DOHH2 (cell line): ENCODE data around the gene DOCK1.

Experiments
- H3F3A ChIP-seq: fragments of 200-600 bp; sonication (generic), shearing (Covaris generic); 2 replicates; pipeline ENCODE4 v1.6.0; 2016; ENCODE audit warnings: antibody characterized with exemption, mild to moderate bottlenecking; ENCODE audit not compliant: control insufficient read depth, insufficient read depth
- H3K27ac ChIP-seq: fragments of 200-600 bp; sonication (generic); 2 replicates; pipeline ENCODE4 v1.5.1; 2014; ENCODE audit warnings: low read depth, mild to moderate bottlenecking, low read length, moderate library complexity
- H3K27me3 ChIP-seq: fragments of 200-600 bp; sonication (generic); 2 replicates; pipeline ENCODE4 v1.6.1; 2014; ENCODE audit warnings: mild to moderate bottlenecking, low read length, mixed read lengths; ENCODE audit not compliant: control insufficient read depth
- H3K36me3 ChIP-seq: fragments of 200-600 bp; sonication (generic); 2 replicates; pipeline ENCODE4 v1.6.1; 2014; ENCODE audit warnings: mild to moderate bottlenecking, low read length, moderate library complexity, mixed read lengths; ENCODE audit not compliant: control insufficient read depth
- H3K4me1 ChIP-seq: fragments of 200-600 bp; sonication (generic); 2 replicates; pipeline ENCODE4 v1.6.1; 2014; ENCODE audit warnings: mild to moderate bottlenecking, low read length, mixed read lengths; ENCODE audit not compliant: control insufficient read depth
- H3K4me2 ChIP-seq: fragments of 200-600 bp; sonication (generic); 2 replicates; pipeline ENCODE4 v1.6.0; 2014; ENCODE audit warnings: mild to moderate bottlenecking, low read length, moderate library complexity
- H3K4me3 ChIP-seq: fragments of 200-600 bp; sonication (generic); 2 replicates; pipeline ENCODE4 v1.5.1; 2014; ENCODE audit warnings: mild to moderate bottlenecking, low read length, mixed read lengths
- H3K79me2 ChIP-seq: fragments of 200-600 bp; sonication (generic); 2 replicates; pipeline ENCODE4 v1.6.1; 2014; ENCODE audit warnings: mild to moderate bottlenecking, low read length, mixed read lengths; ENCODE audit not compliant: control insufficient read depth
- H3K9me2 ChIP-seq: fragments of 200-600 bp; sonication (generic); replicated peaks from 2 replicates; pipeline ENCODE4 v1.6.1; 2014; ENCODE audit warnings: mild to moderate bottlenecking, low read length, mixed read lengths; ENCODE audit not compliant: control insufficient read depth
- H3K9me3 ChIP-seq: fragments of 200-600 bp; sonication (generic); 2 replicates; pipeline ENCODE4 v1.6.1; 2014; ENCODE audit warnings: antibody characterized with exemption, low read length, mixed read lengths; ENCODE audit not compliant: control insufficient read depth, insufficient read depth
- H4K20me1 ChIP-seq: fragments of 200-600 bp; sonication (generic); 2 replicates; pipeline ENCODE4 v1.6.0; 2014; ENCODE audit warnings: low read depth, mild to moderate bottlenecking, antibody characterized with exemption, low read length, moderate library complexity; ENCODE audit not compliant: control insufficient read depth, insufficient read depth
- EZH2phosphoT487 ChIP-seq: fragments of 200-600 bp; sonication (generic); IDR thresholded peaks from 2 replicates; pipeline ENCODE4 v1.6.1; 2017; ENCODE audit warnings: borderline replicate concordance, mild to moderate bottlenecking, antibody characterized with exemption, low read length, moderate library complexity, mixed read lengths
- TF ChIP-seq, protein P1 (sequence below): fragments of 200-600 bp; sonication (generic); IDR thresholded peaks from one replicate; pipeline ENCODE4 v1.5.1; 2014; ENCODE audit warnings: antibody characterized with exemption, mild to moderate bottlenecking, low read depth, low read length; ENCODE audit not compliant: poor library complexity, severe bottlenecking

Gene DOCK1

DNA sequence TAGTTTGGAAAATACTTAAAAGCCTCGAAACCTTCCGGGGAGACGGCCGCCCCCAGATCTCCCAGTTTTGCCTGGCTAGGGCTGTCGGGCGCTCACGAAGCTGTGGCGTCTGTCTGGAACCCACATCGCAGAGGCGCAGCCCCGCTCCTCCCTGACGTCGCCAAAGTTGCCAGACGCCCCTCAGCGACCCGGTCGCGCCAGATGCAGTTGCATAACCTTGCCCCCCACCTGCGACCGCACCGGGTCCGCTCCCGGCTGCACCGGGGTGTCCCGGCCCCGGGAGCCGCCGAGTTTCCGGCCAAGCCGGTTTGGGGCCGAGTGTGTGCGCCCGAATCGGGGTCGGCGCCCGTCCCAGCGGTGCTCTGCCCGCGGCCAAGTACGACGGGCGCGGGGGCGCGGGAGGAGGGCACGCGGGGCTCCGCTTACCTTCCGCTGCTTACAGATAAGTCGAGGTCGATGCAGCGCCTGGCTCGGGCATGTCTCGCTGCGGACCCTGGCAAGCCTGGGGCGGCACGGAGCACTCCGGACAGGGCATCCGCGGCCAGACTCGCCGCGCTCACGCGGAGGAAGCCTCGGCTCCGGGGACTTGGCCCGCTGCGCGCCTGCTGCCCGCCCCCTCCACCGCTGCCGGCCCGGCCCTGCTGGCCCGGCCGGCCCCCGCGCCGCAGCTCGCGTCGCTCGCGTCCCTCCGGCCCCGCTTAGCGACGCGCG, 290.5 kb downstream of the DOCK1 start:
- Histone ChIP-seq H3K4me2 (no peak overlapping the region), H3K9me2 (no peaks in the 10 kb centered on the region), H3K27me3 (no peaks in the 10 kb centered on the region), H3K27ac (no peak overlapping the region), H3F3A (no peaks in the 10 kb centered on the region), H3K36me3 (no peaks in the 10 kb centered on the region), H3K4me1 (no peaks in the 10 kb centered on the region), H3K4me3 (no peak overlapping the region), H4K20me1 (no peaks in the 10 kb centered on the region), H3K79me2 (no peaks in the 10 kb centered on the region), H3K9me3 (no peaks in the 10 kb centered on the region)
- TF ChIP-seq, protein P1, sequence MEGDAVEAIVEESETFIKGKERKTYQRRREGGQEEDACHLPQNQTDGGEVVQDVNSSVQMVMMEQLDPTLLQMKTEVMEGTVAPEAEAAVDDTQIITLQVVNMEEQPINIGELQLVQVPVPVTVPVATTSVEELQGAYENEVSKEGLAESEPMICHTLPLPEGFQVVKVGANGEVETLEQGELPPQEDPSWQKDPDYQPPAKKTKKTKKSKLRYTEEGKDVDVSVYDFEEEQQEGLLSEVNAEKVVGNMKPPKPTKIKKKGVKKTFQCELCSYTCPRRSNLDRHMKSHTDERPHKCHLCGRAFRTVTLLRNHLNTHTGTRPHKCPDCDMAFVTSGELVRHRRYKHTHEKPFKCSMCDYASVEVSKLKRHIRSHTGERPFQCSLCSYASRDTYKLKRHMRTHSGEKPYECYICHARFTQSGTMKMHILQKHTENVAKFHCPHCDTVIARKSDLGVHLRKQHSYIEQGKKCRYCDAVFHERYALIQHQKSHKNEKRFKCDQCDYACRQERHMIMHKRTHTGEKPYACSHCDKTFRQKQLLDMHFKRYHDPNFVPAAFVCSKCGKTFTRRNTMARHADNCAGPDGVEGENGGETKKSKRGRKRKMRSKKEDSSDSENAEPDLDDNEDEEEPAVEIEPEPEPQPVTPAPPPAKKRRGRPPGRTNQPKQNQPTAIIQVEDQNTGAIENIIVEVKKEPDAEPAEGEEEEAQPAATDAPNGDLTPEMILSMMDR = no peak
- no peak for TF ChIP-seq EZH2phosphoT487

DNA sequence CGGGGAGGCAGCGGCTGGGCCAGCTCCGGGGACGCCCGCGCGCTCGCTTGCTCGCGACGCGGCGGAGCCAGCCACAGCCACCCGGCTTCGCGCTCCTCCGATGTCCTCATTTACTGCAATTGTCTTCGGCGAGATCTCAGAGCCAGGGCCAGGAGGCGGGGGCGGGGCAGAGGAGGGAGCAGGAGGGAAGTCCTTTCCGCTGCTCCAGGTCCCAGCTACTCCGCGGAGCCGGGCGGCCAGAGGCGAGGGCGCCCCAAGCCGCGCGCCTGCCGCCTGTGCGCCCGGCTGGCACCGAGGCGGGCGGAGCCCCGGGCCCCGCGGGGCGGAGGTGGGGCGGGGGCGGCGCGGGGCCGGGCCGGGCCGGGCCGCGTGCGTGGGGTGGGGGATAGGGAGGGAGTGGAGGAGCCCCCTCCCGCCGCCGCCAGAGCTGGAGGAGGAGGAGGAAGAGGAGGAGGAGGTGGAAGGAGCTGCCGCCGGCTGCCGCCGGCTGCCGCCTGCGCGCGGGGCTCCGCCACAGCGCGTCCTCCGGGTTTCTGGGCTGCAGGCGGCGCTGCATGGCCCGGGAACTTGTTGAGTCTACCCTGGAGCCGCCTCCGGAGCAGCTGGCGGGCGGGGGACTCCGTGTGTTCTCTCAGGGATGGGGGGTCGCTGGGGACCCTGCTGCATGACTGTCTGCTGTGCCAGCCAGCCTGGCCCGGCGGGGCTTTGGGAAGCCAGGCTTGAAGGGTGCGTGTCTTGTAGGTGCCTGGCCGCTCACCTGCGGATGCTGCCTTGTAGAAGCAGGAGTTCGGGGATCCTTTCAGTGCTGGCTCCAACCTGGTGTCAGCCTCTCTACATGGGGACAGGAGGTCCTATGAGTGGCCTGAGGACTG, 291.3 kb downstream of the DOCK1 start, which contains the start of gene INSYN2A:
Gene INSYN2A (minus strand): TSS at position 310 of the 872 bp plus-strand sequence. CDS start 20,196 bp downstream, outside the sequence.
- TF ChIP-seq, protein P1 = no peak
- no peak for TF ChIP-seq EZH2phosphoT487
- no peaks in the 10 kb centered on the region for H3K27me3 ChIP-seq
- no peaks in the 10 kb centered on the region for H3F3A ChIP-seq
- H3K4me2 ChIP-seq = no peak within 1 kb of the TSS
- no peak within 1 kb of the TSS for H3K4me3 ChIP-seq
- H3K27ac ChIP-seq = no peak within 1 kb of the TSS
- H3K79me2 ChIP-seq = no peaks in the 10 kb centered on the region
- no peaks in the 10 kb centered on the region for H3K9me3 ChIP-seq
- no peaks in the 10 kb centered on the region for H3K4me1 ChIP-seq
- no peaks in the 10 kb centered on the region for H4K20me1 ChIP-seq
- no peaks in the 10 kb centered on the region for H3K9me2 ChIP-seq
- H3K36me3 ChIP-seq = no peaks in the 10 kb centered on the region

DNA sequence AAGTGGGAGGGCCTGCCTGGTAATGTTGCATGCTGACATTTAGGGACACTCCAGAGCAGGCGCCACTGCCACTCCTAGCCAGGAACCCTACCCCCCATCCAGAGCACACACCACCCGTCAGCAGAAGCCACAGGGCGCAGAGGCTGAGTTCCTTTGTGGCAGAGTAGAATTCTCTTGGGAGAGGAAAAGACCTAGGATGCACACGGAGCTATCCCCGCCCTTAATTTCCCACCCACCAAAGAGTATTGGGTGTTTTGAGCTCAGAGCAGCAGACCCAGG, 291.9 kb downstream of the DOCK1 start:
- H3K36me3 ChIP-seq = no peaks in the 10 kb centered on the region
- H3K79me2 ChIP-seq = no peaks in the 10 kb centered on the region
- H4K20me1 ChIP-seq = no peaks in the 10 kb centered on the region
- TF ChIP-seq EZH2phosphoT487 = no peak
- H3K4me1 ChIP-seq = no peaks in the 10 kb centered on the region
- no peaks in the 10 kb centered on the region for H3K27me3 ChIP-seq
- H3K9me2 ChIP-seq = no peaks in the 10 kb centered on the region
- H3K4me3 ChIP-seq = no peak overlapping the region
- H3K27ac ChIP-seq = no peak overlapping the region
- H3F3A ChIP-seq = no peaks in the 10 kb centered on the region
- no peak overlapping the region for H3K4me2 ChIP-seq
- H3K9me3 ChIP-seq = no peaks in the 10 kb centered on the region

DNA sequence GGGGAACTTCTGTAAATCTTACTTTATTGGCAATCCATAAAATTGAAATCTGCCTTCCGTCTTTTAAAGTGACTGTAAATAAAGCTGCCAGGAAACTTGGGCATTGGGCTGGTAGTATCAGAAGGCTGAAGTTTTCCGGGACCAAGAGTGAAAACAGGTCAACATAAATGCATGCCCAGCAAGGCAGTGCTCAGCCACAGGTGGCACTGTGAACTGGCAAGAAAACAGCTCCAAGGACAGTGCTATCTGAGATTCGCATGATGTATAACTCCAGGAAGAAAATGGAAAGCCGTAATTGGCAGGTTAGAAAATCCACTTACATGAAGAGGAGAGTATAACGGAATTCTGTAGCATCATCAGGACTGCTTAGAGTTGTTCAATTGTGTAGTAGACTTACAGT, 293.1 kb downstream of the DOCK1 start:
- no peaks in the 10 kb centered on the region for H3K4me1 ChIP-seq
- H4K20me1 ChIP-seq = no peaks in the 10 kb centered on the region
- H3K4me3 ChIP-seq = no peak overlapping the region
- H3F3A ChIP-seq = no peaks in the 10 kb centered on the region
- no peak for TF ChIP-seq EZH2phosphoT487
- TF ChIP-seq, protein P1 = no peak
- H3K9me3 ChIP-seq = no peaks in the 10 kb centered on the region
- H3K9me2 ChIP-seq = no peaks in the 10 kb centered on the region
- no peaks in the 10 kb centered on the region for H3K36me3 ChIP-seq
- H3K79me2 ChIP-seq = no peaks in the 10 kb centered on the region
- no peak overlapping the region for H3K27ac ChIP-seq
- no peaks in the 10 kb centered on the region for H3K27me3 ChIP-seq
- H3K4me2 ChIP-seq = no peak overlapping the region
